GM19023 (cell line): ENCODE results near the gene SNX11.

ENCODE experiments used
- ATAC-seq: cut with Tn5 transposase; IDR thresholded peaks from one replicate; pipeline ENCODE4 v1.9.1; 2021; ENCODE audit warnings: mild to moderate bottlenecking, moderate library complexity; ENCODE audit not compliant: unreplicated experiment

Gene SNX11

GRCh38 chr17:48131216-48131824, 23.8 kb downstream of the SNX11 start:
- ATAC-seq = no peak

- no peak for ATAC-seq
These were observed 24.8 kb downstream of the SNX11 start for GRCh38 chr17:48132385-48132784.

- no peak for ATAC-seq
These were observed 27.4 kb downstream of the SNX11 start for GRCh38 chr17:48134912-48135480.

GRCh38 chr17:48137656-48138055, 30.1 kb downstream of the SNX11 start:
- no peak for ATAC-seq

GRCh38 chr17:48139944-48140343, 32.4 kb downstream of the SNX11 start:
- no peak for ATAC-seq

GRCh38 chr17:48143629-48144028, 36.1 kb downstream of the SNX11 start:
- no peak for ATAC-seq

GRCh38 chr17:48144231-48144630, 36.7 kb downstream of the SNX11 start:
- no peak for ATAC-seq

- no peak for ATAC-seq
These were observed 37.6 kb downstream of the SNX11 start for GRCh38 chr17:48144976-48145798.

- no peak for ATAC-seq
These were observed 40.6 kb downstream of the SNX11 start for GRCh38 chr17:48148029-48148770.

- ATAC-seq = no peak
These were observed 41.6 kb downstream of the SNX11 start for GRCh38 chr17:48148854-48149786.

- ATAC-seq = no peak
These were observed 42.4 kb downstream of the SNX11 start for GRCh38 chr17:48149787-48150463.

GRCh38 chr17:48150597-48151001, 43.0 kb downstream of the SNX11 start:
- no peak for ATAC-seq

GRCh38 chr17:48151220-48151619, 43.7 kb downstream of the SNX11 start:
- ATAC-seq = no peak

- ATAC-seq = no peak
These were observed 44.7 kb downstream of the SNX11 start for GRCh38 chr17:48152289-48152688.

- ATAC-seq = no peak
These were observed 46.3 kb downstream of the SNX11 start for GRCh38 chr17:48153691-48154358.

- no peak for ATAC-seq
These were observed 48.5 kb downstream of the SNX11 start for GRCh38 chr17:48155889-48156611.

GRCh38 chr17:48159232-48159631, 51.7 kb downstream of the SNX11 start:
- ATAC-seq = no peak
